NCI-H1092 (cell line): ENCODE results near the gene PAX7.
"Not testable (repeated sequence)": the region's sequence is repeated elsewhere in the genome, so short reads cannot be mapped to it uniquely, and the experiment has no call there.

Experiments
- DNase-seq: peaks from one replicate; lab custom pipeline; 2025; lab: John Stamatoyannopoulos, UW

PAX7 gene

GRCh38 chr1:18730321-18730720, 99.7 kb downstream of the PAX7 start:
- no peak for DNase-seq

GRCh38 chr1:18731148-18731547, 100.5 kb downstream of the PAX7 start:
- DNase-seq: no peak

- no peak for DNase-seq
These were observed 101.1 kb downstream of the PAX7 start for GRCh38 chr1:18731591-18732235.

GRCh38 chr1:18732686-18733085, 102.0 kb downstream of the PAX7 start:
- no peak for DNase-seq

- DNase-seq: no peak
These were observed 103.4 kb downstream of the PAX7 start for GRCh38 chr1:18734001-18734400.

GRCh38 chr1:18734461-18735223, 104.0 kb downstream of the PAX7 start:
- DNase-seq: no peak

GRCh38 chr1:18735224-18735997, 104.8 kb downstream of the PAX7 start:
- no peak for DNase-seq

- no peak for DNase-seq
These were observed 106.3 kb downstream of the PAX7 start for GRCh38 chr1:18736958-18737357.

- no peak for DNase-seq
These were observed 107.5 kb downstream of the PAX7 start for GRCh38 chr1:18738126-18738525.

- no peak for DNase-seq
These were observed 108.0 kb downstream of the PAX7 start for GRCh38 chr1:18738617-18739016.

GRCh38 chr1:18739408-18739807, 108.8 kb downstream of the PAX7 start:
- DNase-seq: no peak

GRCh38 chr1:18739897-18740296, 109.3 kb downstream of the PAX7 start:
- no peak for DNase-seq

- DNase-seq: no peak
These were observed 110.0 kb downstream of the PAX7 start for GRCh38 chr1:18740617-18741016.

- no peak for DNase-seq
These were observed 112.6 kb downstream of the PAX7 start for GRCh38 chr1:18743233-18743632.

- not testable (repeated sequence) for DNase-seq
These were observed 113.7 kb downstream of the PAX7 start for GRCh38 chr1:18744381-18744780.

- DNase-seq: no peak
These were observed 116.3 kb downstream of the PAX7 start for GRCh38 chr1:18746981-18747380.

- no peak for DNase-seq
These were observed 117.0 kb downstream of the PAX7 start for GRCh38 chr1:18747671-18748070.

- no peak for DNase-seq
These were observed 117.8 kb downstream of the PAX7 start for GRCh38 chr1:18748435-18748834.

- DNase-seq: no peak
These were observed 118.9 kb downstream of the PAX7 start for GRCh38 chr1:18749569-18749968.

- no peak for DNase-seq
These were observed 120.0 kb downstream of the PAX7 start for GRCh38 chr1:18750600-18750999.

- DNase-seq: no peak
These were observed 120.8 kb downstream of the PAX7 start for GRCh38 chr1:18751425-18751824.

GRCh38 chr1:18752409-18752808, 121.8 kb downstream of the PAX7 start:
- DNase-seq: no peak

GRCh38 chr1:18760156-18760555, 129.5 kb downstream of the PAX7 start:
- DNase-seq: no peak
